ENCODE results near the gene PARD3.

DNA sequence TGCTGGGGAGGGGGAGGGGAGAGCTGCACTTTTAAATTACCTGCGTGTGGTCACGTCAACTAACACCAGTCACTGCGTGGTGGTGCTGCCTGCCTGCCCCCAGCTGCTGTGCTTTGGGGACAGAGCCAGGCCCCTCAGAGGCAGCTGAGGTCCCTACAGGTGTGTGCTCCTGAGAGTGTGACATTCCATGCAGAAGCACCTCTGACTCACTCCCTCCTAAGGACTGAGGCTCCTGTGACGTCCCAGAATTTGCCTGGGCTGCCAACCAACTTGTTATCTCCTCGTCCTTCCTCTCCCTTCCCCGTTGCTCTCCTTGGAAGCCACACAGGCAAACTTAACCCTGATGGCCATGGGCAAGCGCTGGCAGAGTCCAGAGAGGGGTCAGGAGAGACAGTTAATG lies 563.0 kb downstream of the PARD3 start:
- TF ChIP-seq, protein P1, sequence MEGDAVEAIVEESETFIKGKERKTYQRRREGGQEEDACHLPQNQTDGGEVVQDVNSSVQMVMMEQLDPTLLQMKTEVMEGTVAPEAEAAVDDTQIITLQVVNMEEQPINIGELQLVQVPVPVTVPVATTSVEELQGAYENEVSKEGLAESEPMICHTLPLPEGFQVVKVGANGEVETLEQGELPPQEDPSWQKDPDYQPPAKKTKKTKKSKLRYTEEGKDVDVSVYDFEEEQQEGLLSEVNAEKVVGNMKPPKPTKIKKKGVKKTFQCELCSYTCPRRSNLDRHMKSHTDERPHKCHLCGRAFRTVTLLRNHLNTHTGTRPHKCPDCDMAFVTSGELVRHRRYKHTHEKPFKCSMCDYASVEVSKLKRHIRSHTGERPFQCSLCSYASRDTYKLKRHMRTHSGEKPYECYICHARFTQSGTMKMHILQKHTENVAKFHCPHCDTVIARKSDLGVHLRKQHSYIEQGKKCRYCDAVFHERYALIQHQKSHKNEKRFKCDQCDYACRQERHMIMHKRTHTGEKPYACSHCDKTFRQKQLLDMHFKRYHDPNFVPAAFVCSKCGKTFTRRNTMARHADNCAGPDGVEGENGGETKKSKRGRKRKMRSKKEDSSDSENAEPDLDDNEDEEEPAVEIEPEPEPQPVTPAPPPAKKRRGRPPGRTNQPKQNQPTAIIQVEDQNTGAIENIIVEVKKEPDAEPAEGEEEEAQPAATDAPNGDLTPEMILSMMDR (IDR thresholded peaks at IDR 0.05; ENCODE audit: extremely low read depth in 1 of 2, insufficient read depth in 1 of 2, low read depth in 1 of 2, low read length in 2 of 2): no peak
- TF ChIP-seq EZH2 (IDR thresholded peaks at IDR 0.05; ENCODE audit: borderline replicate concordance, low read depth, low read length, severe bottlenecking) (no peak), POLR2A (IDR thresholded peaks at IDR 0.05; ENCODE audit: low read depth, low read length) (no peak), POLR2AphosphoS5 (IDR thresholded peaks at IDR 0.05; ENCODE audit: insufficient read depth, low read depth, low read length) (no peak), JUN (IDR thresholded peaks at IDR 0.05; ENCODE audit: borderline replicate concordance, insufficient read depth, insufficient read length, low read depth) (no peak), FOS (IDR thresholded peaks at IDR 0.05; ENCODE audit: borderline replicate concordance, insufficient read depth, low read length) (no peak), GATA2 (IDR thresholded peaks at IDR 0.05; ENCODE audit: insufficient read depth, insufficient read length, low read depth, low read length) (no peak)
